ENCODE data around the gene NEGR1. TPM values are rescaled to one million over a fixed set of nuclear protein-coding genes. Genes with fewer than 3 reads are reported as not detected.

Gene NEGR1
- total and polyA plus RNA-seq, 12 donors = 2.3 to 18.3 (median 5.2) TPM

DNA sequence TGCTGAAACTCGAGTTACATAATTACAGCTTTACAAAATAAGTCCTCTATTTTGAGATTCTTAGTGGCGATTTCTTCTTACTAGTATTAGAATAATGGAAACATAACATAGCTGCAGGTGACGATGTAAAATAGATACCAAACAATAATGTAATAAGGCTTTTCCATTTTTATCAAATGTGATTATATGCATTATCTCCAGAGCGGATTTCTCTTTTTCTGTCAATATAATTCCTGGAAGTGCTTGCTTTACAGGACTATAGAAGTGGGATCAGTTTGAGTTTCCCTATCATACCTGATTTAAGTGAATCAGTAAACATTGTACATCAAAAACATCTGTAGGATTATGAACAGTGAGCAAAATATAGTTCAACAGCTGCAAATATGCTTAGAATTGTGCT lies 442.5 kb downstream of the NEGR1 start:
- intact Hi-C loops (cut with DNase I) = no loop called here

DNA sequence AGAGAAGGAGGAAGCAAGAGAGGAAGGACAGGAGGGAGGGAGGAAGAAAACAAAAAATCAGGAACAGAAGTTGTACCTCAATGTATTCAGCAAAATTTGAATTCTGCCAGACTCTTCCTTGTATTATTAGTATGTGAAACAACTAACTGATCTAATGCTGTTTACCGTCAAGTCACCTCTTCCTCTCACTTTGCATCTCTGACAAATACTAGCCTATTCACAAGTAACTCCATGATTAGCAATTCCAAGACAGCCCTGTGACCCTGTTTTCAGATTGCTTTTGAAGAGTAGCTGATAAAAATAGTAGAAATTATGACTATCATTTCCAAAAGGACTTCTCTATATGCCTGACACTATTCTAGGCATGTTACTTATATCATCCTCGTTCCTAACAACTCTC lies 445.4 kb downstream of the NEGR1 start:
- Histone ChIP-seq H3K4me1 (peaks cover 0 to 17% (median 3%) of the 10 kb centered on the region in 9 donors), H3K4me3 (no peak overlapping the region), H3K27me3 (no peaks in the 10 kb centered on the region), H3K36me3 (no peaks in the 10 kb centered on the region), H3K9me3 (no peaks in the 10 kb centered on the region), H3K27ac (no peak overlapping the region)
- ATAC-seq (no peak), DNase-seq (no peak)
- intact Hi-C loops (cut with DNase I) = no loop called here
- TF ChIP-seq, protein P1, sequence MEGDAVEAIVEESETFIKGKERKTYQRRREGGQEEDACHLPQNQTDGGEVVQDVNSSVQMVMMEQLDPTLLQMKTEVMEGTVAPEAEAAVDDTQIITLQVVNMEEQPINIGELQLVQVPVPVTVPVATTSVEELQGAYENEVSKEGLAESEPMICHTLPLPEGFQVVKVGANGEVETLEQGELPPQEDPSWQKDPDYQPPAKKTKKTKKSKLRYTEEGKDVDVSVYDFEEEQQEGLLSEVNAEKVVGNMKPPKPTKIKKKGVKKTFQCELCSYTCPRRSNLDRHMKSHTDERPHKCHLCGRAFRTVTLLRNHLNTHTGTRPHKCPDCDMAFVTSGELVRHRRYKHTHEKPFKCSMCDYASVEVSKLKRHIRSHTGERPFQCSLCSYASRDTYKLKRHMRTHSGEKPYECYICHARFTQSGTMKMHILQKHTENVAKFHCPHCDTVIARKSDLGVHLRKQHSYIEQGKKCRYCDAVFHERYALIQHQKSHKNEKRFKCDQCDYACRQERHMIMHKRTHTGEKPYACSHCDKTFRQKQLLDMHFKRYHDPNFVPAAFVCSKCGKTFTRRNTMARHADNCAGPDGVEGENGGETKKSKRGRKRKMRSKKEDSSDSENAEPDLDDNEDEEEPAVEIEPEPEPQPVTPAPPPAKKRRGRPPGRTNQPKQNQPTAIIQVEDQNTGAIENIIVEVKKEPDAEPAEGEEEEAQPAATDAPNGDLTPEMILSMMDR (IDR thresholded peaks at IDR 0.05) = no peak
- WGBS, 2 donors = 26 to 43% methylated on average over 2 of the region's 2 CpGs

More for the DNA sequence above, 442.5 kb downstream of the NEGR1 start:
- Histone ChIP-seq H3K27ac (no peak overlapping the region), H3K27me3 (no peaks in the 10 kb centered on the region), H3K4me3 (no peak overlapping the region), H3K4me1 (peaks cover 0 to 6% (median 3%) of the 10 kb centered on the region in 9 donors), H3K36me3 (no peaks in the 10 kb centered on the region), H3K9me3 (no peaks in the 10 kb centered on the region)
- 77 to 87% methylated on average over 4 of the region's 4 CpGs for WGBS, 2 donors
- DNase-seq (no peak), ATAC-seq (no peak)
- TF ChIP-seq, protein P1 (IDR thresholded peaks at IDR 0.05) = no peak

- Histone ChIP-seq H3K27ac (no peak overlapping the region), H3K36me3 (no peaks in the 10 kb centered on the region), H3K9me3 (no peaks in the 10 kb centered on the region), H3K27me3 (no peaks in the 10 kb centered on the region), H3K4me3 (no peak overlapping the region), H3K4me1 (peaks cover 0 to 17% (median 3%) of the 10 kb centered on the region in 9 donors)
- TF ChIP-seq, protein P1 (IDR thresholded peaks at IDR 0.05) = no peak
- DNase-seq = no peak
- intact Hi-C loops (cut with DNase I) = no loop called here
- ATAC-seq = no peak
Observed at GRCh38 chr1:71835442-71835813, 446.9 kb downstream of the NEGR1 start.

GRCh38 chr1:71834601-71835441 lies 447.5 kb downstream of the NEGR1 start:
- Histone ChIP-seq H3K4me3 (no peak overlapping the region), H3K27ac (peak overlapping the region in 1 of 10 donors; percentile 3), H3K36me3 (no peaks in the 10 kb centered on the region), H3K9me3 (no peaks in the 10 kb centered on the region), H3K27me3 (no peaks in the 10 kb centered on the region), H3K4me1 (peaks cover 0 to 17% (median 3%) of the 10 kb centered on the region in 9 donors)
- TF ChIP-seq, protein P1 (IDR thresholded peaks at IDR 0.05) = no peak
- 13 to 18% methylated on average over 4 of the region's 4 CpGs for WGBS, 2 donors
- ATAC-seq (peak; percentile 28 to 87 (median 62)), DNase-seq (peak; percentile 8 to 14)
- intact Hi-C loops (cut with DNase I) = no loop called here

All from heart right ventricle (tissue), 16 donors.